Neuronal stem cell (in vitro differentiated cells): ENCODE measurements around the gene COX20.

Experiments
- DNase-seq: peaks from one replicate; pipeline ENCODE4 v3.0.0-alpha.2; 2013; ENCODE audit warnings: low spot score
- H2AFZ ChIP-seq: one replicate; pipeline ENCODE4 v1.6.1; 2013; ENCODE audit warnings: mild to moderate bottlenecking, low read length, inconsistent platforms
- H2AK5ac ChIP-seq: 2 replicates; pipeline ENCODE4 v1.6.1; 2013; ENCODE audit warnings: low read depth, mild to moderate bottlenecking, inconsistent platforms, low read length, moderate library complexity, mixed read lengths
- H2BK120ac ChIP-seq: 2 replicates; pipeline ENCODE4 v1.6.1; 2013; ENCODE audit warnings: low read depth, mild to moderate bottlenecking, inconsistent platforms, low read length, moderate library complexity, mixed read lengths
- H2BK12ac ChIP-seq: one replicate; pipeline ENCODE4 v1.6.1; 2013; ENCODE audit warnings: low read length, inconsistent platforms
- H2BK15ac ChIP-seq: 2 replicates; pipeline ENCODE4 v1.6.1; 2013; ENCODE audit warnings: mild to moderate bottlenecking, low read length, inconsistent platforms, mixed read lengths
- H2BK5ac ChIP-seq: one replicate; pipeline ENCODE4 v1.6.1; 2013; ENCODE audit warnings: inconsistent platforms, mild to moderate bottlenecking, low read length, moderate library complexity
- H3K14ac ChIP-seq: one replicate; pipeline ENCODE4 v1.6.1; 2013; ENCODE audit warnings: low read length, inconsistent platforms
- H3K18ac ChIP-seq: 2 replicates; pipeline ENCODE4 v1.6.1; 2013; ENCODE audit warnings: low read length, inconsistent platforms
- H3K23ac ChIP-seq: 2 replicates; pipeline ENCODE4 v1.6.1; 2013; ENCODE audit warnings: low read depth, mild to moderate bottlenecking, mixed read lengths, low read length, inconsistent platforms; ENCODE audit not compliant: poor library complexity
- H3K27ac ChIP-seq: replicated peaks from 3 replicates; pipeline ENCODE4 v1.5.1; 2013; ENCODE audit warnings: low read length, inconsistent platforms
- H3K27me3 ChIP-seq, 3 experiments: 2 replicates each; pipeline ENCODE4 v1.6.1; 2013; ENCODE audit warnings: low read length in 3 of 3, mild to moderate bottlenecking in 2 of 3, inconsistent platforms in 1 of 3, low read depth in 1 of 3, mixed read lengths in 1 of 3, moderate library complexity in 1 of 3; ENCODE audit not compliant: control insufficient read depth in 3 of 3, insufficient read depth in 3 of 3
- H3K36me3 ChIP-seq, 2 donors: replicated peaks in 1 of 2; 2 replicates each; pipeline ENCODE4 v1.6.1; 2013; ENCODE audit warnings: low read length in 2 of 2; ENCODE audit not compliant: control insufficient read depth in 2 of 2, insufficient read depth in 2 of 2
- H3K4ac ChIP-seq: 2 replicates; pipeline ENCODE4 v1.6.1; 2013; ENCODE audit warnings: inconsistent platforms, mild to moderate bottlenecking, low read length, moderate library complexity
- H3K4me1 ChIP-seq, 2 donors: 1 replicate in 1 of 2; 2 replicates in 1 of 2; pipeline ENCODE4 v1.6.1; 2013; ENCODE audit warnings: low read length in 2 of 2, low read depth in 1 of 2; ENCODE audit not compliant: control insufficient read depth in 2 of 2, insufficient read depth in 1 of 2
- H3K4me2 ChIP-seq: one replicate; pipeline ENCODE4 v1.6.1; 2013; ENCODE audit warnings: mild to moderate bottlenecking, low read length, inconsistent platforms; ENCODE audit not compliant: insufficient read depth, poor library complexity, severe bottlenecking
- H3K4me3 ChIP-seq, 2 donors: 2 replicates each; pipeline ENCODE4 v1.5.1; 2013; ENCODE audit warnings: low read length in 2 of 2, mild to moderate bottlenecking in 2 of 2, inconsistent platforms in 1 of 2, moderate library complexity in 1 of 2
- H3K79me1 ChIP-seq: one replicate; pipeline ENCODE4 v1.6.1; 2013; ENCODE audit warnings: low read depth, mild to moderate bottlenecking, inconsistent platforms, low read length, moderate library complexity
- H3K9ac ChIP-seq: one replicate; pipeline ENCODE4 v1.6.1; 2013; ENCODE audit warnings: mild to moderate bottlenecking, low read depth, low read length, inconsistent platforms; ENCODE audit not compliant: poor library complexity
- H3K9me3 ChIP-seq, 2 donors: replicated peaks in 1 of 2; 2 replicates each; pipeline versions ENCODE3 to v1.6.1; 2013; ENCODE audit warnings: low read length in 2 of 2, mild to moderate bottlenecking in 2 of 2, inconsistent platforms in 1 of 2, low read depth in 1 of 2, mixed read lengths in 1 of 2, moderate library complexity in 1 of 2; ENCODE audit not compliant: control insufficient read depth in 2 of 2, insufficient read depth in 1 of 2
- H4K8ac ChIP-seq: one replicate; pipeline ENCODE4 v1.6.1; 2013; ENCODE audit warnings: low read depth, mild to moderate bottlenecking, inconsistent platforms, low read length, moderate library complexity
- H4K91ac ChIP-seq: one replicate; pipeline ENCODE4 v1.6.1; 2013; ENCODE audit warnings: low read length, low read depth, mild to moderate bottlenecking, inconsistent platforms; ENCODE audit not compliant: poor library complexity
- WGBS, 2 donors: extraction: QIAGEN DNeasy Blood & Tissue Kit; methylation state at CpG; one replicate each; pipeline ENCODE4 v1.1.7; 2013; ENCODE audit warnings: missing lambda C conversion rate in 2 of 2, mixed read lengths in 1 of 2; ENCODE audit not compliant: insufficient read length in 2 of 2, insufficient replicate concordance in 1 of 2; ENCODE audit errors: extremely low coverage in 2 of 2; 5-methylcytosine and 5-hydroxymethylcytosine counted together

The COX20 gene

DNA sequence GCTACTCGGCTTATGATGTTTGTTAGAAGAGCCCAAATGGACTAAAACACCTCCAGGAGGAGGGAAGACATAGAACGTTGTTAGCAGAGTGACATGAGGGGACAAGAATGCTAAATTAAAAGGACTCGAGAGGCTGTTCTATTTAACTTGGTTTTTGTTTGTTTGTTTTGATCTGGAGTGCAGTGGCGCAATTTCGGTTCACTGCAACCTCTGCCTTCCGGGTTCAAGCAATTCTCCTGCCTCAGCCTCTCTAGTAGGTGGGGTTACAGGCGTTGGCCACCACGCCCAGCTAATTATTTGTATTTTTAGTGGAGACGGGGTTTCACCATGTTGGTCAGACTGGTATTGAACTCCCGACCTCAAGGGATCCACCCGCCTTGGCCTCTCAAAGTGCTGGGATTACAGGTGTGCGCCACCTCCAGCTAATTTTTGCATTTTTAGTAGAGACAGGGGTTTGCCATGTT is 33.9 kb downstream of the COX20 start:
- H3K4me1 ChIP-seq: peaks cover 1 to 13% of the 10 kb centered on the region in 2 donors

DNA sequence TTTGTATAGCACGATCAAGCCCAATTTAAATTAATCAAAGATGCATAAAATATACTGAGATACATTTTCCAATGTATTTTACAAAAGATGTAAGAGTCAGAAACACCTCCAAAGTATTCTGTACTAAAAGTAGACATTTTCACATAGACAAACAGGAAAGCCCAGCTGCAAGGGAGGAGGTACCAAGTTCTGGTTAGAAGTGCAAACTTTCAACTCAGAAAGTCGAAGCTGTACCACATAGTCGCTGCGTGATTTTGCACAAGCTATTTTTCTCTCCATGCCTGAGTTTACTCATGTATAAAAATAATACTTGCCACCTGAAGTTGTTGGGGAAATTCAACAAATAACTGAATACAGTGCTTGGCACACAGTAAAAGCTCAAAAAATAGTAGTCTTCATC is 34.5 kb downstream of the COX20 start:
- Histone ChIP-seq H3K9ac (no peak overlapping the region), H2BK15ac (no peak overlapping the region), H2AK5ac (no peak overlapping the region), H3K18ac (no peak overlapping the region), H2BK120ac (no peak overlapping the region), H3K36me3 (no peaks in the 10 kb centered on the region), H3K79me1 (no peaks in the 10 kb centered on the region), H3K4ac (no peak overlapping the region), H3K27me3 (no peaks in the 10 kb centered on the region), H3K4me3 (no peak overlapping the region), H3K4me1 (peaks cover 3 to 13% of the 10 kb centered on the region in 2 donors), H3K9me3 (no peaks in the 10 kb centered on the region), H2BK12ac (no peak overlapping the region), H2AFZ (no peak overlapping the region), H3K23ac (no peak overlapping the region), H4K8ac (no peak overlapping the region), H2BK5ac (no peak overlapping the region), H3K14ac (no peak overlapping the region), H3K4me2 (no peak overlapping the region), H3K27ac (no peak overlapping the region), H4K91ac (no peak overlapping the region)
- DNase-seq: no peak
- no CpG with 5 or more reads among the region's 4 CpGs for WGBS, 2 donors

More for the DNA sequence above, 33.9 kb downstream of the COX20 start:
- Histone ChIP-seq H3K14ac (no peak overlapping the region), H3K23ac (no peak overlapping the region), H3K4me2 (no peak overlapping the region), H2AK5ac (no peak overlapping the region), H2BK15ac (no peak overlapping the region), H3K4ac (no peak overlapping the region), H3K9ac (no peak overlapping the region), H4K91ac (no peak overlapping the region), H3K27ac (no peak overlapping the region), H3K79me1 (no peaks in the 10 kb centered on the region), H3K4me3 (no peak overlapping the region), H3K18ac (no peak overlapping the region), H2BK120ac (no peak overlapping the region), H2AFZ (peak overlapping the region; percentile 23), H3K27me3 (no peaks in the 10 kb centered on the region), H2BK5ac (no peak overlapping the region), H4K8ac (no peak overlapping the region), H3K9me3 (no peaks in the 10 kb centered on the region), H2BK12ac (no peak overlapping the region), H3K36me3 (no peaks in the 10 kb centered on the region)
- DNase-seq: no peak
- WGBS, 2 donors: no CpG with 5 or more reads among the region's 12 CpGs

DNA sequence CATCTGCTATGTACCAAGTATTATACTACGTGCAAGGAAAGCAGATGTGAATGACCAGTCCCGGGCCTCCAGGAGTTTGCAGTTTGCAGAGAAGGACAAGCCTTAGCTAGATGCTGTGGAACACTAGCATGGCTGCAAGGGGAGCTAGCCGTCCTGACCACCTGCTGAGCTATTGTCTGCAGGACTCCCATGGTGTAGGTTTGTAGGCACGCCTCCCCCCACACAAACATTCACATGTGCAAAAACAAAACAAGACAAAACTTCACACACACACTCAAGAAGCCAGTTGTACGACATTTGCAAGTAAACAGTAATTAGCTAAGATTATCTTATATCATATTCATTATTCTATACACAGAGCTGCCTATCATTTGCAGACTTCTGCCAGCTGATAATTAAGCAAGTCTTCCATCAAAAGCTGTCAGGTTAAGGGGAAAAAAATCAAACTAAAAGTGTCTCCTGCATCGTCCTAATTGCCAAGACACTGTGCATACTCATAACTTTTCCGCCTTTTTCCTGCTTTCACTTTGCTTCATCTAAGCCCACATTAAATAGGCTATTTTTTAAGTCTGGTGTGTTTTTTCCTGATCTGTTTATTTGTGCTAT is 39.6 kb downstream of the COX20 start:
- H3K36me3 ChIP-seq: no peaks in the 10 kb centered on the region
- H2BK120ac ChIP-seq: no peak overlapping the region
- H3K18ac ChIP-seq: no peak overlapping the region
- no peak overlapping the region for H3K23ac ChIP-seq
- no peaks in the 10 kb centered on the region for H3K27me3 ChIP-seq
- H2BK12ac ChIP-seq: no peak overlapping the region
- no peak overlapping the region for H4K8ac ChIP-seq
- H3K9me3 ChIP-seq: no peaks in the 10 kb centered on the region
- no peak overlapping the region for H3K9ac ChIP-seq
- no peak overlapping the region for H2AFZ ChIP-seq
- no peaks in the 10 kb centered on the region for H3K79me1 ChIP-seq
- H3K27ac ChIP-seq: no peak overlapping the region
- no CpG with 5 or more reads among the region's 7 CpGs for WGBS, 2 donors
- H3K4ac ChIP-seq: no peak overlapping the region
- H3K4me3 ChIP-seq: no peak overlapping the region
- no peak overlapping the region for H3K4me2 ChIP-seq
- no peak overlapping the region for H2BK15ac ChIP-seq
- H2BK5ac ChIP-seq: no peak overlapping the region
- DNase-seq: peak; percentile 65
- H4K91ac ChIP-seq: no peak overlapping the region
- no peak overlapping the region for H2AK5ac ChIP-seq
- peaks cover 3 to 4% of the 10 kb centered on the region in 2 donors for H3K4me1 ChIP-seq
- H3K14ac ChIP-seq: no peak overlapping the region

DNA sequence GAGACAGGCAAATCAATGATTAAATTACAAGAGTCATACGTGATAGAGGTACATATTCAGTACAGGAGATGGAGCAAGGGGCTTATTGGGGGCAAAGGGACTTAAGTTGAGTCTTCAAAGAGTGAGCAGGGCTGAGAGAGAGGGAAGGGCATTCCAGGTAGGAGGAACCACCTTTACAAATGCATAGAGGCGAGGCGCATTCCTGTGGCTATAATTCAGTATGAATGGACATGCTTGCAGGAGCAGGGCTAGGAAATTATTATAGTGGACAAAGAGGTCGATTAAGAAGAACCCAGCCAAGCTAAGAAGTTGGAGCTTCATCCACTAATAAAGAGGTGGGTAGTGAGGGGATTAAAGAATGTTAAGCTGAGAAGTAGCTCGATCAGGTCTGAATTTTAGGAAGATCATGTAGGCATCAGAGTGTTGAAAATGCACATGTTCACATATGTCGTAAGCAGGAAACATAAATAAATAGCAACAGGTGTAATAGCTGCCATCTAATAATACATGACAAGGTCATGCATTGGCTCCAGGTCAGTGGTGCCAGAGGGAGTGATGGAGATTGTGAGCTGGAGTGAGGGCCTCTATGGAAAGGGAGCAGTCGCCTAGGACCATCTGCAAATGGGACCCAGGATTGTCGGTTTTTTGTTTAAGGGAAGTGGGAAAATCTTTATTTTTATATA is 40.9 kb downstream of the COX20 start:
- H4K91ac ChIP-seq: no peak overlapping the region
- H3K4me1 ChIP-seq: peaks cover 3 to 4% of the 10 kb centered on the region in 2 donors
- no peaks in the 10 kb centered on the region for H3K79me1 ChIP-seq
- H3K27ac ChIP-seq: no peak overlapping the region
- H3K23ac ChIP-seq: no peak overlapping the region
- H2AFZ ChIP-seq: no peak overlapping the region
- no peak overlapping the region for H3K4ac ChIP-seq
- H3K27me3 ChIP-seq: peaks cover 0 to 4% (median 0%) of the 10 kb centered on the region in 3 experiments
- H3K36me3 ChIP-seq: no peaks in the 10 kb centered on the region
- H4K8ac ChIP-seq: no peak overlapping the region
- H2BK120ac ChIP-seq: no peak overlapping the region
- H3K9ac ChIP-seq: no peak overlapping the region
- no CpG with 5 or more reads among the region's 8 CpGs for WGBS, 2 donors
- no peak overlapping the region for H3K4me3 ChIP-seq
- H2AK5ac ChIP-seq: no peak overlapping the region
- no peak overlapping the region for H2BK5ac ChIP-seq
- no peak overlapping the region for H2BK15ac ChIP-seq
- no peak overlapping the region for H3K4me2 ChIP-seq
- no peak overlapping the region for H3K14ac ChIP-seq
- H2BK12ac ChIP-seq: no peak overlapping the region
- H3K18ac ChIP-seq: no peak overlapping the region
- DNase-seq: no peak
- no peaks in the 10 kb centered on the region for H3K9me3 ChIP-seq
